Measurements from ENCODE around the gene TPRN. TPM values are rescaled to one million over a fixed set of nuclear protein-coding genes. Genes with fewer than 3 reads are reported as not detected.
A peak's percentile ranks its signal among the peaks of the same experiment; 100 is the strongest.

TPRN gene
- total RNA-seq, 2 donors from 2014 or later = 6.4 to 6.8 TPM

DNA sequence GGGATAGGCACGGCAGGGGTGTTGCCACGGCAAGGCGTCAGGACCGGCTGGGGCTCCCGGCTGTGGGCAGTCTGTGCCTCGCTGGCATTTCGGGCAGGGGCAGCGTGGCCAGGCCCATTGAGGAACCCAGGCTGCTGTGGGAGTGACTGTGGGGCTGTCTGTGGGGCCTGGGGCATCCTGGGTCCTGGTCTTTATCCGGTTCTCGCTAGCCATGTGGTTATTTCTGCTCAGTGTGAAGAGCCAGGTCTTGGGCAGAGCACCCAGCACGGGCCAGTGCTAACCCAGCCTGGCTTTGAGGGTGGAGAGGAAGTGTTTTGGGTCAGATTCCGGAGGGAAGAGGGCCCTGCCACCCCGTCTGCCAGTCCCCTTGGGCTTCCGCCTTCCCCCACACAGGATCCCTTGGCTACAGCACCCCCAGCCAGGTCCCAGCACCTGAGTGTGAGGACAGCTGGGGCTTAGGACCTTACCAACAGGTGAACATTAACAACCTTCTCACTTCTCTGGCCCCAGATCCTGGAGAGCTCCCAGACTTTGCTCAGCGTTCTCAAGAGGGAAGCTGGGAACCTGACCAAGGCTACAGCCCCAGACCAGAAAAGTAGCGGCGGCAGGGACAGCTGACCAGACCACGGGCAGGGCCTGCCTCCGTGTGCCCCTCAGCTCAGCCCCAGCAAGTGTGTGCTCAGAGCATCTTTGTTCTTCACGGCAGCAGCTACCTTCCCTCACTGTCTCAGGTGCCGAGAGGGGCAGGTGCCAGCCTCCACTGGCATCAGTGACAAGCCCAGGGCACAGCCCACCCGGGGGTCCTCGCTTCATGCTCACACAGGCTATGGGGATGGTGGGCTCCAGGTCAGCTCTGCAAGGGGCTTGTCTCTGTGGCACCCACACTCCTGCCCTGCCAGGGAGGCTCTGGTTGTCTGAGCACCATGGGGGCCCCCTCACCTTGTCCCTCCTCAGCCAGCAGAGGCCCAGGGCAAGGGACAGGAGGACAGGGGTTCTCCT lies 10.9 kb downstream of the TPRN start:
- DNase-seq (ENCODE audit: low spot score) = no peak
- Histone ChIP-seq H3K4me1 (peaks cover 0 to 53% of the 10 kb centered on the region in 2 donors), H3K36me3 (peaks cover 25% of the 10 kb centered on the region), H3K4me3 (peak overlapping the region; percentile 84 to 98), H3K27me3 (no peaks in the 10 kb centered on the region), H3K9me3 (no peaks in the 10 kb centered on the region), H3K27ac (peak overlapping the region; percentile 92 to 97)
- TF ChIP-seq, protein P1, sequence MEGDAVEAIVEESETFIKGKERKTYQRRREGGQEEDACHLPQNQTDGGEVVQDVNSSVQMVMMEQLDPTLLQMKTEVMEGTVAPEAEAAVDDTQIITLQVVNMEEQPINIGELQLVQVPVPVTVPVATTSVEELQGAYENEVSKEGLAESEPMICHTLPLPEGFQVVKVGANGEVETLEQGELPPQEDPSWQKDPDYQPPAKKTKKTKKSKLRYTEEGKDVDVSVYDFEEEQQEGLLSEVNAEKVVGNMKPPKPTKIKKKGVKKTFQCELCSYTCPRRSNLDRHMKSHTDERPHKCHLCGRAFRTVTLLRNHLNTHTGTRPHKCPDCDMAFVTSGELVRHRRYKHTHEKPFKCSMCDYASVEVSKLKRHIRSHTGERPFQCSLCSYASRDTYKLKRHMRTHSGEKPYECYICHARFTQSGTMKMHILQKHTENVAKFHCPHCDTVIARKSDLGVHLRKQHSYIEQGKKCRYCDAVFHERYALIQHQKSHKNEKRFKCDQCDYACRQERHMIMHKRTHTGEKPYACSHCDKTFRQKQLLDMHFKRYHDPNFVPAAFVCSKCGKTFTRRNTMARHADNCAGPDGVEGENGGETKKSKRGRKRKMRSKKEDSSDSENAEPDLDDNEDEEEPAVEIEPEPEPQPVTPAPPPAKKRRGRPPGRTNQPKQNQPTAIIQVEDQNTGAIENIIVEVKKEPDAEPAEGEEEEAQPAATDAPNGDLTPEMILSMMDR (IDR thresholded peaks at IDR 0.05) = no peak

DNA sequence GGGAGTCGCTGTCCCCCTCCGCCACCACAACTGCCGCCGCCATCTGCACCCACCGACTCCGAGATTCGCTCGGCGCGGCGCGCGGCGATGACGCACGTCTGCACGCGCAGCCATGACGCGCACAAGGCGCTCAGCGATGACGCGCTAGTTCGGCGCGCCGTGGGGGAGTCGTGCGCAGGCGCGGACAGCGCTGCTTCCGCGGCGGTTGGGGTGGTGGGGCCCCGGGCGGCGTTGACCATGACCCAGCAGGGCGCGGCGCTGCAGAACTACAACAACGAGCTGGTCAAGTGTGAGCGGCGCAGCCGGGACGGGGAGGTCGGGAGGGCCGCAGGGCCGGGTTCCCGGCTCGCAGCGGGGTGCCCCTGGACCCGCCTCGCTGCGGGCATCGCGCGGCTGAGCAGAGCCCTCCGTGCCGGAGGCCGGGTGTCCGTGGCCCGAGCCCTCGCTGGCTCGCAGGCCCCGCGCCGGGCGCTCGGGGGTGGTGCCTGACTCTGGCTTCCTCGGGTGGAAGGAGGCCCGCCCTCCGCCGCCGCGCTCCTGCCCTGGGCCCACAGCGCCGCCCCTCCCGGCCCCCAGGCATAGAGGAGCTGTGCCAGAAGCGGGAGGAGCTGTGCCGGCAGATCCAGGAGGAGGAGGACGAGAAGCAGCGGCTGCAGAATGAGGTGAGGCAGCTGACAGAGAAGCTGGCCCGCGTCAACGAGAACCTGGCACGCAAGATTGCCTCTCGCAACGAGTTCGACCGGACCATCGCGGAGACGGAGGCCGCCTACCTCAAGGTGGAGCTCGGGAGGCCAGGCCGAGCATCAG lies 11.8 kb downstream of the TPRN start, which contains the start of the genes ANAPC2 and SSNA1:
TSS of gene ANAPC2 (minus strand) at position 71 of the 807 bp plus-strand sequence. CDS start at position 43, 28 bp downstream.
TSS of gene SSNA1 (plus strand) at position 187 of the 807 bp plus-strand sequence. CDS start at position 238, 51 bp downstream.
- H3K9me3 ChIP-seq = no peaks in the 10 kb centered on the region
- DNase-seq (ENCODE audit: low spot score) = peak; percentile 94
- TF ChIP-seq, protein P1 (IDR thresholded peaks at IDR 0.05) = peak in 1 of 2 donors; percentile 54
- H3K27me3 ChIP-seq = no peaks in the 10 kb centered on the region
- peaks cover 0 to 44% of the 10 kb centered on the region in 2 donors for H3K4me1 ChIP-seq
- H3K4me3 ChIP-seq = peak within 1 kb of the TSS; percentile 84 to 98
- H3K36me3 ChIP-seq = peaks cover 34% of the 10 kb centered on the region
- H3K27ac ChIP-seq = peak within 1 kb of the TSS; percentile 92 to 97

DNA sequence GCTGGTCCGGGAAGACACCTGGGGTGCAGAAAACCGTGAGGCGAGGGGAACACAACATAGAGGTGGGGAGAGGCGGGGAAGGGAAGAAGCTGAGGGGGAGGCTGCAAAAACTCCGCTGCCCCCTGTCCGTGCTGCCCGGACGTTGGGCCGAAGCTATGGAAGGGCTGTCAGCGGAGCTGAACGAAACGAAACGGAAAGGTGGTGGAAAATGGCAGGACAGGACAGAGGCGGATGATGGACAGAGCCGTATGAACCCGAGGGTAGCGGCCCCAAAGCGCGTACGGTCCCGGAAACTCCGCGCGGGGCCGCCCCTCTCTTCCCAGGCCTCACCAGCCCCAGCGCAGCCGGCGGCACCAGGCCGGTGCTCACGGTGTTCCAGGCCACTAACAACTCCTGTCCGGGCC lies 12.5 kb downstream of the TPRN start:
- peaks cover 40% of the 10 kb centered on the region for H3K36me3 ChIP-seq
- H3K4me1 ChIP-seq = peaks cover 0 to 43% of the 10 kb centered on the region in 2 donors
- H3K4me3 ChIP-seq = peak overlapping the region; percentile 84 to 98
- peak overlapping the region; percentile 92 to 97 for H3K27ac ChIP-seq
- H3K9me3 ChIP-seq = no peaks in the 10 kb centered on the region
- TF ChIP-seq, protein P1 (IDR thresholded peaks at IDR 0.05) = no peak
- no peaks in the 10 kb centered on the region for H3K27me3 ChIP-seq
- DNase-seq (ENCODE audit: low spot score) = no peak

DNA sequence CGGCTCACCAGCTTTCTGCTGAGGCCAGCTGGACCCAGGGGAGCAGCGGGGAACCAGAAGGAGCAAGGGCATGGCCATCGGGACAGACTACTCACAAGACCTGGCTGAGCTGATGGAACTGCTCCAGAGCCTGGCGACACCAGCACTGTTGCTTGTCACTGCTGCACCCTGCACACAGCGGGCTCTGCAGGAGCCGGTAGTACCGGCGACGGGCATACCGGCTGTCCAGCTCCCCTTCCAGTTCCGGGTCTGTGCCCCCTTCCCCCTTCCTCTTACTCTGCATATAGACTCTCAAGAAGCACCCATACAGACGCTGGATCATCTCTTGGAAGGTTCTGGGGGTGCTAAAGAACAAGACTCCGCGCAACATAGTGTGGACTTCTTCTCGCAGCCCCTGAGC lies 13.2 kb downstream of the TPRN start:
- H3K27ac ChIP-seq = no peak overlapping the region

DNA sequence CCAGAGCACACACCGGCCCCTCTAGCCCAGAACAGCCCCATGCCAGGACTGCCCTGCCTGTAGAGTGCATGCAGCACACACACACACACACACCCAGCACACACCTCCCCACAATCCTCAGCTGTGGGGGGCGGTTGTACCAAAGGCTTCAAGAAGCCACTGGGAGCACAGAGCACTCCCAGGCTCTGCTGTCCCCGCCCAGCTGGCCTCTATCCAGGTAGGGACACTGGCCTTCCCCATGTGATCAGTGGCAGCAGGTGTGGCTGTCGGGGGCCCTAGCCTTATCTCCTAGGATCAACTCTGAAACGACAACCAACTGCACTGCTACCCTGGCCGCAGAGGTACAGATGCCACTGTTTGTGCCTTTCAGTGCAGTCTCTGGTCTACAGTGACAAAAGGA lies 14.2 kb downstream of the TPRN start:
- peaks cover 0 to 43% of the 10 kb centered on the region in 2 donors for H3K4me1 ChIP-seq
- H3K4me3 ChIP-seq = no peak overlapping the region
- no peak for DNase-seq (ENCODE audit: low spot score)
- TF ChIP-seq, protein P1 (IDR thresholded peaks at IDR 0.05) = no peak
- H3K27me3 ChIP-seq = no peaks in the 10 kb centered on the region
- no peaks in the 10 kb centered on the region for H3K9me3 ChIP-seq
- no peak overlapping the region for H3K27ac ChIP-seq
- H3K36me3 ChIP-seq = peaks cover 53% of the 10 kb centered on the region

More for the DNA sequence above, 13.2 kb downstream of the TPRN start:
- H3K9me3 ChIP-seq = no peaks in the 10 kb centered on the region
- H3K27me3 ChIP-seq = no peaks in the 10 kb centered on the region
- H3K4me3 ChIP-seq = peak overlapping the region; percentile 84 to 98
- TF ChIP-seq, protein P1 (IDR thresholded peaks at IDR 0.05) = no peak
- DNase-seq (ENCODE audit: low spot score) = no peak
- H3K36me3 ChIP-seq = peaks cover 47% of the 10 kb centered on the region
- H3K4me1 ChIP-seq = peaks cover 0 to 43% of the 10 kb centered on the region in 2 donors
